Glutamatergic neuron (in vitro differentiated cells): ENCODE results near the gene GGA2. TPM values are rescaled to one million over a fixed set of nuclear protein-coding genes. Genes with fewer than 3 reads are reported as not detected.

Experiments
- DNase-seq: peaks from one replicate; pipeline ENCODE4 v3.0.0; 2022
- H3K27ac Mint-ChIP-seq: one replicate; pipeline ENCODE4 v1.8.0; 2020; ENCODE audit warnings: mild to moderate bottlenecking, mixed read lengths, inconsistent platforms; ENCODE audit not compliant: unreplicated experiment
- H3K27me3 Mint-ChIP-seq: one replicate; pipeline ENCODE4 v1.8.0; 2020; ENCODE audit warnings: mild to moderate bottlenecking, moderate library complexity, mixed read lengths, inconsistent platforms; ENCODE audit not compliant: unreplicated experiment
- H3K36me3 Mint-ChIP-seq: one replicate; pipeline ENCODE4 v1.8.0; 2020; ENCODE audit warnings: mild to moderate bottlenecking, mixed read lengths, inconsistent platforms; ENCODE audit not compliant: unreplicated experiment
- H3K4me1 Mint-ChIP-seq: one replicate; pipeline ENCODE4 v1.8.0; 2020; ENCODE audit warnings: mild to moderate bottlenecking, low read depth, mixed read lengths, inconsistent platforms; ENCODE audit not compliant: unreplicated experiment
- H3K4me3 Mint-ChIP-seq: one replicate; pipeline ENCODE4 v1.8.0; 2020; ENCODE audit warnings: mild to moderate bottlenecking, mixed read lengths, inconsistent platforms; ENCODE audit not compliant: unreplicated experiment
- H3K9me3 Mint-ChIP-seq: one replicate; pipeline ENCODE4 v1.8.0; 2020; ENCODE audit warnings: mild to moderate bottlenecking, moderate library complexity, mixed read lengths, inconsistent platforms; ENCODE audit not compliant: unreplicated experiment
- CTCF ChIP-seq: fragments of 200-600 bp; sonication (generic); IDR thresholded peaks from one replicate; pipeline ENCODE4 v1.5.0; 2021; ENCODE audit not compliant: partially characterized antibody, unreplicated experiment
- total RNA-seq: library from RNA; stranded (reverse); fragmentation: NEBNext Ultra II Directional; extraction: Animal tissue kit (Norgen Biotek cat#: 25700); gene quantifications from one replicate; pipeline ENCODE4 v1.2.1, GENCODE V29; 2021; ENCODE audit not compliant: unreplicated experiment

GGA2 gene
- total RNA-seq, 1 donor from 2014 or later: 51.6 TPM

- DNase-seq: no peak
- Mint-ChIP-seq H3K9me3 (no peaks in the 10 kb centered on the region), H3K27ac (no peak overlapping the region), H3K4me3 (no peak overlapping the region), H3K4me1 (peaks cover 13% of the 10 kb centered on the region), H3K27me3 (peaks cover 4% of the 10 kb centered on the region), H3K36me3 (no peaks in the 10 kb centered on the region)
- no peak for TF ChIP-seq CTCF
Measured at GRCh38 chr16:23495671-23496070, 14.6 kb downstream of the GGA2 start.

GRCh38 chr16:23494188-23494587 lies 16.1 kb downstream of the GGA2 start:
- no peak for DNase-seq
- no peaks in the 10 kb centered on the region for H3K9me3 Mint-ChIP-seq
- H3K4me1 Mint-ChIP-seq: peaks cover 11% of the 10 kb centered on the region
- no peak overlapping the region for H3K4me3 Mint-ChIP-seq
- H3K27ac Mint-ChIP-seq: no peak overlapping the region
- no peaks in the 10 kb centered on the region for H3K36me3 Mint-ChIP-seq
- no peak for TF ChIP-seq CTCF
- peaks cover 4% of the 10 kb centered on the region for H3K27me3 Mint-ChIP-seq

GRCh38 chr16:23491490-23492391 lies 18.6 kb downstream of the GGA2 start:
- Mint-ChIP-seq H3K4me1 (no peaks in the 10 kb centered on the region), H3K27me3 (peaks cover 1% of the 10 kb centered on the region), H3K36me3 (no peaks in the 10 kb centered on the region), H3K4me3 (no peak overlapping the region), H3K27ac (no peak overlapping the region), H3K9me3 (no peaks in the 10 kb centered on the region)
- TF ChIP-seq CTCF: no peak
- DNase-seq: no peak

GRCh38 chr16:23486480-23486879 lies 23.8 kb downstream of the GGA2 start:
- H3K36me3 Mint-ChIP-seq: no peaks in the 10 kb centered on the region

More at GRCh38 chr16:23486480-23486879, 23.8 kb downstream of the GGA2 start:
- DNase-seq: no peak
- Mint-ChIP-seq H3K27me3 (peaks cover 1% of the 10 kb centered on the region), H3K4me1 (no peaks in the 10 kb centered on the region), H3K27ac (no peak overlapping the region), H3K4me3 (no peak overlapping the region), H3K9me3 (no peaks in the 10 kb centered on the region)
- TF ChIP-seq CTCF: no peak
